GM06990 (cell line): Measurements from ENCODE around the gene LNX2.
A peak's percentile ranks its signal among the peaks of the same experiment; 100 is the strongest.

ENCODE experiments used
- DNase-seq: peaks from one replicate; pipeline ENCODE4 v3.0.0-alpha.2; 2011; ENCODE audit not compliant: insufficient read length; ENCODE audit errors: extremely low read depth
- H3K27me3 ChIP-seq: replicated peaks from 2 replicates; pipeline ENCODE4 v1.6.0; 2011; ENCODE audit warnings: low read length; ENCODE audit not compliant: control insufficient read depth, insufficient read depth
- H3K36me3 ChIP-seq: 2 replicates; pipeline ENCODE4 v1.5.1; 2011; ENCODE audit warnings: low read length; ENCODE audit not compliant: control insufficient read depth, insufficient read depth
- H3K4me3 ChIP-seq: replicated peaks from 2 replicates; pipeline ENCODE4 v1.5.1; 2011; ENCODE audit warnings: low read depth, mild to moderate bottlenecking, control low read depth, low read length
- TF ChIP-seq, protein P1 (sequence below): IDR thresholded peaks from 2 replicates; pipeline ENCODE4 v1.5.1; 2011; ENCODE audit warnings: low read length, control low read depth, mild to moderate bottlenecking, inconsistent platforms; ENCODE audit not compliant: insufficient read depth, poor library complexity, severe bottlenecking

Gene LNX2

DNA sequence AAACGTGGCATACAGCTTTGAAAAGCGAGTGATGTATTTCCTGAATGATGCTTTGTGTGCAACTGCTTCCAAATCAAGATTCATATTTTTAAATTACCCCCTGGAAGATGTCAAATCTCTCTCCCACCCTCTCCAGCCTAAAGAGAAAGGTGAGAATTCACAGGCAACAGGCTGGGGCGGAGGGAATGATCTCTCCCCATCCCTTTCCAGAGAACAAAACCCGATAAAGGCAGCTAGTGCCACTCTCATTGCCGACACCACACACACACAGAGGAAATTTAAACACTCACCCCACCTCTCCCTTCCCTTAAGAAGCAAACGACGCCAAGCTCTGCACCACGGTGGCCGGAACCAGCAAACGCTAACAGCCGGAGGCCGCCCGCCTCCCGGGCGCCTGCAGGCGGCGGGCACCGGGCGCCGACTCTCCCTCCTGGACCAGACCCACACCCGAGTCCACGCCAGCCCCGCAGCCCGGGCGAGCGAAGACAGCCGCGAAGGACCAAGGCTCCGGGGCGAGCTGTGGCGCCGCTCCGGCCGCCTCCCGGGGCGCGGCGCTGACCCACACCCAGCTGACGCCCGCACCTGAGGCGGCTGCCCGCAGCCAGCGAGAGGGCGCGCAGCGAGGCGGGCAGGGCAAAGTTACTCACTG, 477 bp downstream of the LNX2 start:
- no peaks in the 10 kb centered on the region for H3K27me3 ChIP-seq
- H3K4me3 ChIP-seq, result peak overlapping the region; percentile 68
- H3K36me3 ChIP-seq, result no peaks in the 10 kb centered on the region
- no peak for DNase-seq
- TF ChIP-seq, protein P1, sequence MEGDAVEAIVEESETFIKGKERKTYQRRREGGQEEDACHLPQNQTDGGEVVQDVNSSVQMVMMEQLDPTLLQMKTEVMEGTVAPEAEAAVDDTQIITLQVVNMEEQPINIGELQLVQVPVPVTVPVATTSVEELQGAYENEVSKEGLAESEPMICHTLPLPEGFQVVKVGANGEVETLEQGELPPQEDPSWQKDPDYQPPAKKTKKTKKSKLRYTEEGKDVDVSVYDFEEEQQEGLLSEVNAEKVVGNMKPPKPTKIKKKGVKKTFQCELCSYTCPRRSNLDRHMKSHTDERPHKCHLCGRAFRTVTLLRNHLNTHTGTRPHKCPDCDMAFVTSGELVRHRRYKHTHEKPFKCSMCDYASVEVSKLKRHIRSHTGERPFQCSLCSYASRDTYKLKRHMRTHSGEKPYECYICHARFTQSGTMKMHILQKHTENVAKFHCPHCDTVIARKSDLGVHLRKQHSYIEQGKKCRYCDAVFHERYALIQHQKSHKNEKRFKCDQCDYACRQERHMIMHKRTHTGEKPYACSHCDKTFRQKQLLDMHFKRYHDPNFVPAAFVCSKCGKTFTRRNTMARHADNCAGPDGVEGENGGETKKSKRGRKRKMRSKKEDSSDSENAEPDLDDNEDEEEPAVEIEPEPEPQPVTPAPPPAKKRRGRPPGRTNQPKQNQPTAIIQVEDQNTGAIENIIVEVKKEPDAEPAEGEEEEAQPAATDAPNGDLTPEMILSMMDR, result no peak

DNA sequence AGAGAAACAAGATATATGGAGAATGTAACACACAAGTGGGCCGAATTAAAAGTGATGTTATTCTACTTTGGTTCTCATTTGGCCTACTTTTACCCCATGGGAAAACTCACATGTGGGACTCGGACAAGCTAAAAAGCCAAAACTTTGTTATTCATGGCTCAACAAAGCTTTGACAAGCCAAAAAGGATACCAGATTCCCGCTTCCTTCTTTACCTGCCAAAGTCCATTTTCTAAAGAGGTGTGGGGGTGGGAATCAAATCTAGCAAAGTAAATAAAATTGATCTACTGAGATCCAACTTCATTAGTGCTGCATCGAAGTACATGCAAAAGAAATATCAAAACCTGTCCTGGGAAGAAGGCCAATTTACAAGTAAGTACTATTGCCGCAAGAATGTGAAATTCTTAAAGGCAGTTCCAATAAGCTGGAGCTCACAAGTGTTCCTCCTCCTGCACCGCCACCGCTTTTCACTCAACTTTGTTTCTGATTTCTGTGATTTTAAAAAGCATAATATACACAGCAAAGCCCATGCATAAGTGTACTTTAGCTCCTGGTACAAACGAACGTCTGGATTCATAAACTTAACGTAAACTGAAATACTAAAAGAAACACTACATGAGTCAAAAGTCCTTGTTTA, 1.1 kb downstream of the LNX2 start:
- H3K4me3 ChIP-seq, result peak overlapping the region; percentile 68
- TF ChIP-seq, protein P1, result no peak

DNA sequence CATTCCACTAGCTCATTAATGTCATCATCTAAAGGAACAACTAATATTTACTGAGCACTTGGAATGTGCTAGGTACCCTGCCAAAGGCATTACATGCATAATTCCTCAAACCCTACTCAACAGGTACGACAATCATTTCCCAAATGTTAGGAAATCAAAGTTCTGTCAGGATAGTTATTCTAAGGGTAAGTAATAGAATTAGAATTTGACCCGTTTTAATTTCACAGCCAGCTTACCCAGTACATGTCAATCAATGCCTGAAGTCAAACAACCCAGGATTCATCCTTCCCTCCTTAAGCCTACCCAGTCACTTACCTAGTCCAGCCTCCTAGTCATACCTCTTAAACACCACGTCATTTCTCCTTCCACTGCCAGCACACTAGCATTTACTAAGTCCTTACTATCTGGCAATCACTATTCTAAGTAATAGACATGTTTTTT, 2.4 kb downstream of the LNX2 start:
- Histone ChIP-seq H3K36me3 (no peaks in the 10 kb centered on the region), H3K27me3 (no peaks in the 10 kb centered on the region), H3K4me3 (no peak overlapping the region)
- TF ChIP-seq, protein P1, result no peak
- DNase-seq, result no peak

More for the DNA sequence above, 1.1 kb downstream of the LNX2 start:
- no peaks in the 10 kb centered on the region for H3K27me3 ChIP-seq
- H3K36me3 ChIP-seq, result no peaks in the 10 kb centered on the region
- DNase-seq, result no peak

DNA sequence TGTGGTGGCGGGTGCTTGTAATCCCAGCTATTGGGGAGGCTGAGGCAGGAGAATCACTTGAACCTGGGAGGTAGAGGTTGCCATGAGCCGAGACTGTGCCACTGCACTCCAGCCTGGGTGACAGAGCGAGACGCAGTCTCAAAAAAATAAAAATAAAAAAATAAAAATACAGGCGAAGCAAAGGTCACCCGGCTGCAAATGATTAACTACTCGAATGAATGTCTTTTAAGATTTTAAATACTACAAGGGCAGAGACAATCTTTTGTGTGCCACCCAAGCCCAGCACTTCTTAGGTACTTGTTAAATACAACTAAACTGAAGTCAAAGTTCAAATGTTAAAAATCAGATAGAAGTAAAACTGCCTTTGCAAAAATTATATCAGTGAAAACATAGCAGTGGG, 6.7 kb downstream of the LNX2 start:
- DNase-seq, result no peak
- TF ChIP-seq, protein P1, result no peak
- no peaks in the 10 kb centered on the region for H3K27me3 ChIP-seq
- no peak overlapping the region for H3K4me3 ChIP-seq
- no peaks in the 10 kb centered on the region for H3K36me3 ChIP-seq

DNA sequence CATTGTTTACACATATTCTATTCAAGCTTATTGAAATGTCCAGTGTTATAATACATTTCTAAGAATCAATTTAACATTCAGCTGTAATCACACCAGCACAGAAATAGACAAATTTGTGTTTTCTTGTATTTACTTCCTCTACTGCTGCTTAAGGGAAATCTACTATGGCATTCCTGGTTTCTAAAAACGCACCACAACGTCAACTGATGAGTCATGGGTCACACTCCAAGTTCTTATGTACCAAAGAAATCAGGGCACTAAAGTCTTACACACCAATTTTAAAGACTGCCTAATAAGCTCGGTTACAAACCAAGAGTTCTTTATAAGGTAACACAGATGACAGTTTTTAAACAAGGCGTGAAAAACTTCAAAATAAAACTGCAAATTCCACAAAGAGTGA, 13.2 kb downstream of the LNX2 start:
- DNase-seq, result no peak
- no peak overlapping the region for H3K4me3 ChIP-seq
- TF ChIP-seq, protein P1, result no peak
- no peaks in the 10 kb centered on the region for H3K27me3 ChIP-seq
- no peaks in the 10 kb centered on the region for H3K36me3 ChIP-seq
